ENCODE measurements around the gene LRRIQ4.

The LRRIQ4 gene

GRCh38 chr3:169813757-169814517 lies 1.3 kb downstream of the LRRIQ4 start:
- H3K4me3 ChIP-seq (ENCODE audit: low read length) = peak overlapping the region; percentile 88; the same call in 1 of the 2 replicates
- no peak overlapping the region for H3K9ac ChIP-seq (ENCODE audit: low read depth, low read length)

GRCh38 chr3:169815590-169816150 lies 3.0 kb downstream of the LRRIQ4 start:
- no peak overlapping the region for H3K4me3 ChIP-seq (ENCODE audit: low read length)
- H3K9ac ChIP-seq (ENCODE audit: low read depth, low read length) = no peak overlapping the region

More at GRCh38 chr3:169813757-169814517, 1.3 kb downstream of the LRRIQ4 start:
- Histone ChIP-seq H3K36me3 (ENCODE audit: insufficient read depth, low read depth, low read length) (no peaks in the 10 kb centered on the region), H3K27me3 (ENCODE audit: insufficient read depth, low read length) (peaks cover 38% of the 10 kb centered on the region), H3K27ac (ENCODE audit: low read length) (no peak overlapping the region), H3K9me3 (ENCODE audit: insufficient read depth, low read depth, low read length) (peaks cover 5% of the 10 kb centered on the region; the same call in 1 of the 2 replicates), H3K4me1 (ENCODE audit: insufficient read depth, low read length) (peaks cover 10% of the 10 kb centered on the region; the same call in 1 of the 2 replicates)

GRCh38 chr3:169818316-169818715 lies 5.6 kb downstream of the LRRIQ4 start:
- Histone ChIP-seq H3K36me3 (ENCODE audit: insufficient read depth, low read depth, low read length) (no peaks in the 10 kb centered on the region), H3K9me3 (ENCODE audit: insufficient read depth, low read depth, low read length) (peaks cover 5% of the 10 kb centered on the region; the same call in 1 of the 2 replicates), H3K27me3 (ENCODE audit: insufficient read depth, low read length) (peaks cover 16% of the 10 kb centered on the region), H3K9ac (ENCODE audit: low read depth, low read length) (no peak overlapping the region), H3K27ac (ENCODE audit: low read length) (no peak overlapping the region), H3K4me3 (ENCODE audit: low read length) (no peak overlapping the region), H3K4me1 (ENCODE audit: insufficient read depth, low read length) (no peaks in the 10 kb centered on the region)

More at GRCh38 chr3:169815590-169816150, 3.0 kb downstream of the LRRIQ4 start:
- Histone ChIP-seq H3K4me1 (ENCODE audit: insufficient read depth, low read length) (peaks cover 10% of the 10 kb centered on the region; the same call in 1 of the 2 replicates), H3K27me3 (ENCODE audit: insufficient read depth, low read length) (peaks cover 38% of the 10 kb centered on the region), H3K9me3 (ENCODE audit: insufficient read depth, low read depth, low read length) (peaks cover 5% of the 10 kb centered on the region; the same call in 1 of the 2 replicates), H3K27ac (ENCODE audit: low read length) (no peak overlapping the region), H3K36me3 (ENCODE audit: insufficient read depth, low read depth, low read length) (no peaks in the 10 kb centered on the region)

- no peaks in the 10 kb centered on the region for H3K36me3 ChIP-seq (ENCODE audit: insufficient read depth, low read depth, low read length)
- H3K27me3 ChIP-seq (ENCODE audit: insufficient read depth, low read length) = no peaks in the 10 kb centered on the region
- no peak overlapping the region for H3K9ac ChIP-seq (ENCODE audit: low read depth, low read length)
- no peaks in the 10 kb centered on the region for H3K4me1 ChIP-seq (ENCODE audit: insufficient read depth, low read length)
- no peaks in the 10 kb centered on the region for H3K9me3 ChIP-seq (ENCODE audit: insufficient read depth, low read depth, low read length)
- H3K27ac ChIP-seq (ENCODE audit: low read length) = no peak overlapping the region
- no peak overlapping the region for H3K4me3 ChIP-seq (ENCODE audit: low read length)
These were observed 9.4 kb downstream of the LRRIQ4 start for GRCh38 chr3:169822091-169822490.

- H3K4me1 ChIP-seq (ENCODE audit: insufficient read depth, low read length) = no peaks in the 10 kb centered on the region
- H3K9me3 ChIP-seq (ENCODE audit: insufficient read depth, low read depth, low read length) = no peaks in the 10 kb centered on the region
- H3K36me3 ChIP-seq (ENCODE audit: insufficient read depth, low read depth, low read length) = no peaks in the 10 kb centered on the region
- H3K4me3 ChIP-seq (ENCODE audit: low read length) = no peak overlapping the region
- H3K9ac ChIP-seq (ENCODE audit: low read depth, low read length) = no peak overlapping the region
- H3K27me3 ChIP-seq (ENCODE audit: insufficient read depth, low read length) = no peaks in the 10 kb centered on the region
- H3K27ac ChIP-seq (ENCODE audit: low read length) = no peak overlapping the region
These were observed 9.9 kb downstream of the LRRIQ4 start for GRCh38 chr3:169822540-169822939.

- Histone ChIP-seq H3K4me1 (ENCODE audit: insufficient read depth, low read length) (no peaks in the 10 kb centered on the region), H3K4me3 (ENCODE audit: low read length) (no peak overlapping the region), H3K9me3 (ENCODE audit: insufficient read depth, low read depth, low read length) (no peaks in the 10 kb centered on the region), H3K27ac (ENCODE audit: low read length) (no peak overlapping the region), H3K27me3 (ENCODE audit: insufficient read depth, low read length) (no peaks in the 10 kb centered on the region), H3K36me3 (ENCODE audit: insufficient read depth, low read depth, low read length) (no peaks in the 10 kb centered on the region), H3K9ac (ENCODE audit: low read depth, low read length) (no peak overlapping the region)
These were observed 10.3 kb downstream of the LRRIQ4 start for GRCh38 chr3:169822983-169823382.

- Histone ChIP-seq H3K4me1 (ENCODE audit: insufficient read depth, low read length) (no peaks in the 10 kb centered on the region), H3K36me3 (ENCODE audit: insufficient read depth, low read depth, low read length) (no peaks in the 10 kb centered on the region), H3K27me3 (ENCODE audit: insufficient read depth, low read length) (no peaks in the 10 kb centered on the region), H3K27ac (ENCODE audit: low read length) (no peak overlapping the region), H3K9me3 (ENCODE audit: insufficient read depth, low read depth, low read length) (no peaks in the 10 kb centered on the region), H3K4me3 (ENCODE audit: low read length) (no peak overlapping the region), H3K9ac (ENCODE audit: low read depth, low read length) (no peak overlapping the region)
These were observed 12.6 kb downstream of the LRRIQ4 start for GRCh38 chr3:169825316-169825715.

GRCh38 chr3:169827712-169828111 lies 15.0 kb downstream of the LRRIQ4 start:
- Histone ChIP-seq H3K4me3 (ENCODE audit: low read length) (no peak overlapping the region), H3K27ac (ENCODE audit: low read length) (no peak overlapping the region), H3K36me3 (ENCODE audit: insufficient read depth, low read depth, low read length) (no peaks in the 10 kb centered on the region), H3K4me1 (ENCODE audit: insufficient read depth, low read length) (no peaks in the 10 kb centered on the region), H3K9me3 (ENCODE audit: insufficient read depth, low read depth, low read length) (no peaks in the 10 kb centered on the region), H3K27me3 (ENCODE audit: insufficient read depth, low read length) (no peaks in the 10 kb centered on the region), H3K9ac (ENCODE audit: low read depth, low read length) (no peak overlapping the region)

- H3K27ac ChIP-seq (ENCODE audit: low read length) = no peak overlapping the region
- H3K4me1 ChIP-seq (ENCODE audit: insufficient read depth, low read length) = no peaks in the 10 kb centered on the region
- H3K4me3 ChIP-seq (ENCODE audit: low read length) = no peak overlapping the region
- H3K9ac ChIP-seq (ENCODE audit: low read depth, low read length) = no peak overlapping the region
- no peaks in the 10 kb centered on the region for H3K27me3 ChIP-seq (ENCODE audit: insufficient read depth, low read length)
- no peaks in the 10 kb centered on the region for H3K9me3 ChIP-seq (ENCODE audit: insufficient read depth, low read depth, low read length)
- no peaks in the 10 kb centered on the region for H3K36me3 ChIP-seq (ENCODE audit: insufficient read depth, low read depth, low read length)
These were observed 22.9 kb downstream of the LRRIQ4 start for GRCh38 chr3:169835533-169835932.

- Histone ChIP-seq H3K27ac (ENCODE audit: low read length) (no peak overlapping the region), H3K4me1 (ENCODE audit: insufficient read depth, low read length) (no peaks in the 10 kb centered on the region), H3K36me3 (ENCODE audit: insufficient read depth, low read depth, low read length) (no peaks in the 10 kb centered on the region), H3K4me3 (ENCODE audit: low read length) (no peak overlapping the region), H3K9me3 (ENCODE audit: insufficient read depth, low read depth, low read length) (no peaks in the 10 kb centered on the region), H3K27me3 (ENCODE audit: insufficient read depth, low read length) (no peaks in the 10 kb centered on the region), H3K9ac (ENCODE audit: low read depth, low read length) (no peak overlapping the region)
These were observed 23.6 kb downstream of the LRRIQ4 start for GRCh38 chr3:169836078-169836941.

GRCh38 chr3:169836942-169837275 lies 24.2 kb downstream of the LRRIQ4 start:
- Histone ChIP-seq H3K9ac (ENCODE audit: low read depth, low read length) (no peak overlapping the region), H3K27me3 (ENCODE audit: insufficient read depth, low read length) (no peaks in the 10 kb centered on the region)

More at GRCh38 chr3:169836942-169837275, 24.2 kb downstream of the LRRIQ4 start:
- no peaks in the 10 kb centered on the region for H3K4me1 ChIP-seq (ENCODE audit: insufficient read depth, low read length)
- no peaks in the 10 kb centered on the region for H3K36me3 ChIP-seq (ENCODE audit: insufficient read depth, low read depth, low read length)
- no peak overlapping the region for H3K4me3 ChIP-seq (ENCODE audit: low read length)
- no peak overlapping the region for H3K27ac ChIP-seq (ENCODE audit: low read length)
- no peaks in the 10 kb centered on the region for H3K9me3 ChIP-seq (ENCODE audit: insufficient read depth, low read depth, low read length)
